NCI-H748 (cell line): ENCODE data around the gene KRT7.

Experiments
- DNase-seq: peaks from one replicate; lab custom pipeline; 2025; ENCODE audit not compliant: unreplicated experiment; lab: John Stamatoyannopoulos, UW

The KRT7 gene

GRCh38 chr12:52232674-52233461, at the start of gene KRT7:
Gene KRT7 (plus strand): TSS chr12:52233243. CDS start chr12:52233297, 54 bp downstream.
- no peak for DNase-seq

DNA sequence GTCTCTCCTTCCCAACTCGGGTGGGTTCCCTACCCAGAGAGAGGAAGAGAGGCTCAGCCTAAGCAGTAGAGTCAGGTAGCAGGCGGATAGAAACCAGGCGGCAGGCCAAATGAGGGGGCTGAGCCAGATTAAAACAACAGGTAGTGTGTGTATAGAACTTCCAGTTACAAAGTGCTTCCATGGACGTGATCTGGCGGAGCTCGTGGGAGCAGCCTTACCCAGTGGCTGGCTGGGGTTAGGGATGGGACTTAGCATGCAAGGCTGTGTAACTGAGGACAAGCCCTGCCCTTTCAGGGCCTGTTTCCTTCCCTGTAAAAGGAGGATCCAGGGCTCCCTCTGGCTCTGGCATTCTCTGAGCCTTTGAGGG, 49.5 kb upstream of the KRT7 start:
- DNase-seq, result no peak

DNA sequence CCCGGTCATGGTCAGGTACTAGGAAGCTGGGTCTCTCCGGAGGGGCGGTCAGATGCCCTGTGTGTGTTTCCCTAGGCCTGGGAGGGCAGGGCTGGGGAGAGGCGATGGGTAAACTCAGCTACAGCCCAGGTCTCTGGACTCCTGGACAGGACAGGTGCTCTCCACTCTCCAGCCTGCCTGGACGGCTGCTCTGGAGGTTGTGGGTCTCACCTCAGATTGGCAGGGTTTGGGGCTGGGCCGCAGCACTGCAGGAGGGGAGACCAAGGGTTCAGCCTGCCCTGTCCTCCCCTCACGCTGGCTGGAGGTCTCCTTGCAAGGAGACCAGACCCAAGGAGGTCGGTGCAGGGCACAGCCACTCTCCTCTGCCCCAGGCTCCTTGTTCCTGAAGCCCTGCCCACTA, 49.1 kb upstream of the KRT7 start:
- no peak for DNase-seq

DNA sequence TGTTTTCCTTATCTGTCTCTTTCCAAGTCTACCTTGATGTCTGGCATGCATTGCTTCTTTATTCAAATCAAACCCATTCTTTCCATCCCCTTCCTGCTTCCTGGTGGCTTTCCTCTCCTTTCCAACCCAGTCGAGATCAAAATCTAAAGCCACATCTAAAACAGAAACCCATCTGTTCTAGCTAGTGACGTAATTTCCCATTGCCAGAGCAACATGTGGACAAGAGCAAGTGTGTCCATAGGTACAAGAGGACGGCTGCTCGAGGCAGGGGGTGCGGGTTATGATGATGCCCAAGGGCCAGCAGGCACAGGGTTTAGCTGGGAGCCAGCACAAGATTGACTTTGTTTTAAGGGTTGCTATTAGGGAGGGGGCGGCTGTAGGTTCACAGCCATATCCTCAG, 48.2 kb upstream of the KRT7 start:
- DNase-seq, result no peak

DNA sequence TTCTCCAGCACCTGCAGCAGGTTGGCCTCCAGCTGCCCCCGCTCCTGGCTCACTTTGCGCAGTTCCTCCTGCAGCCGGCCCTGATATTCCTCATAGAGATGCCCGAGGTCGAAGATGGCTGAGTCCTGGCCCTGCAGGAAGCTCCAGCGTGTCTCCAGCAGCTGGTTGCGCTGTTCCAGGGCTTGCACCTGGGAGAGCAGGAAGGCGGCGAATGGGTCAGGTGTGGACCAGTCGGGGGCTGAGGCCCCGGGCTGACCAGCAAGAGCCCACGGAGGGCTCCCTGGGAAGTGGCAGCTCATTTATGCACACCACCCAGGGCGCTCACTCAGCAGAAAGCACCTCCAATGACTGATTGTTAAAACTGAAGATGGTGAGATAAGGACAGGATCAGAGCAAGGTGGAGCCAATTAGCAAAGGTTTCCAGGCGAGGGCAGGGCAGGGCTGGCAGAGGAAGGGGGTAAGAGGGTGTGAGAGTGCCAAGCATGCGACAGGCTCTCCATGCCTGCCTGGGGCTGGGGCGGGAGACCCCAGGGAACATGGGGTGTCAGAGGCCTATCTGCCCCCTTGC, 47.6 kb upstream of the KRT7 start:
- DNase-seq, result no peak

DNA sequence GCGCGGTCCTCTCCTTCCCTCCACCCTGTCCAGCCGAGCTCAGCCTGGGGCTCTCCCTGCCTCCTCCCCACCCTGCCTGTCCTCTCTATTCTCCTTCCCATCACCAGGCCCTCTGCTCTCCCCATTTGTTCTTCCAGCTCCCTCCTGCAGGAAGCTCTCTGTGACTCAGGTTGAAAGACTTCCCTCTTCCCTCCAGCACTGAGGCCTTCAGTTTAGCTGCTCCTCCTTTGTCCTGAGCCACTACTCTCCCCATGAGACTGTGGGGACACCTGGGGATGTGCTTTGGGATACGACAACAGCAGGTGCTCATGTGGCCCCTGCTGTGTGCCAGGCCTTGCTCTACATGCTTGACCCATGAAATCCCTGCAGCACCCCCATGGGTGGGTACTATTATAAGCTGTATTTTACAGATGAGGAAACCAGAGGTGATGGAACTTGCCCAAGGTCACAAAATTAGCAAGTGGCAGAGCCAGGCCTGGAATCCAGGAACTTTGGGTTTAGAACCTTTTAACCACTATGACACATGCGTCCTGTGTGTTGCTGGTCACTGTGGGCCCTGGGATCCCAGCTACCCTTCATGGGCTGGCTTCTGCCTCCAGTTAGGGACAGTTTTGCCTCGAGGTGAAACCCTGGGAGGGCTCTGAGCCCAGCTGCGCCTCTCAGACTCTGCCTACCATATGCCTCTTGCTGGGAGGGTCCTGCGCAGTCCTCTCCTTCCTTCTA, 46.8 kb upstream of the KRT7 start:
- DNase-seq, result no peak

DNA sequence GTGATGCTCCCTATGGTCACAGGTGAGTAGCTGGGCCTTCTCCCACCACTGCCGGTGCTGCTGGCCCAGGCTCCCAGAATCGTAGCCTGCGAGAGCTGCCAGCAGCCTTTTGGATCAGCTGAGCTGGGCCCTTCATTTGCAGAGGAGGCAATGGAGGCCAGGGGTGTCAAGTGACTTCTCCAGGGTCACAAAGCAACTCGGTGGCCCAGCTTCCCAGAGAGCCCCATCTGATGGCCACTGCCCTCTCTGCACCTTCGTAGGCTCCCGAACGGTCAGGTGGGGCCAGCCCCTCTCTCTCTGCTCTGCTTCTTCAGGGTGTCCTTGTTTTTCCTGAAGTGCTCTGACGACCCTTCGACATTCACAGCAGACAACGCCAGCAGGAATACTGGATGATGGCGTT, 45.8 kb upstream of the KRT7 start:
- DNase-seq, result no peak

DNA sequence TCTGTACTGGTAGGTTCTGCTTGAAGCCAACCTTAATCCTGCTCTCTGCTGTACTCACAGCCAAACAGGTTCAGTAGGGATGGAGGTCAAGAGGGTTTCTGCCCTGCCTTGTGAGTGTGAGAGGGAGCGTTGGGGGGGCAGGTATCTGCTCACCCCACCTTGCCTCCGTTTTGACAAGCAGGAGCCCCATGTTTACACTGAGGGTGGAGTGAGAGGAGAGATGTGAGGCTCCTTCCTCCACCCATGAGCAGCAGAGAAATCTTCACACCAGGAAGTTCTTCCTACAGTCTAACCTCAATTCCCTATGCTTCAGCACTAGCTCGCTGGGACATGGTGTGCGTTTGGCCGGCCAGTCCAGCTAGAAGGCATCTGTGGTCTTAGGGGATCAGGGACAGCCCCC, 45.4 kb upstream of the KRT7 start:
- no peak for DNase-seq

DNA sequence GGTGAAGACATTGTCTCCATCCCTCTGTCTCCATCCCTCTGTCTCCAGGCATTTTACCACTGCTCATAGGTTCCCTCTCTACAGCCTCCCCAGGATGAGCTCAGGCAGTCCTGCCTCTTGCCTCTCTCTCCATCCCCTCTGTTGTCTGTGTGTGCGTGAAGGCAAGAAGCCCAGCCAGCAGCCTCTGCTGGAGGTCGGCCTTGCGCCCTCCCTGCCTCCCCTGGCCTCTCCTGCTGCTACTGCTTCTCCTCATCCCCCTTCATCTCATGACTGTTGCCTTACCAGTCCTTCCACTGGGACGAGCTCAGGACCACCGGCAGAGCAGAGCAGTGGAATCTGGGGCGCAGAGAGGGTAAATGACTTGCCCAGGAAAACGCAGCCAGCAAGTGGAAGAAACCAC, 44.4 kb upstream of the KRT7 start:
- no peak for DNase-seq

DNA sequence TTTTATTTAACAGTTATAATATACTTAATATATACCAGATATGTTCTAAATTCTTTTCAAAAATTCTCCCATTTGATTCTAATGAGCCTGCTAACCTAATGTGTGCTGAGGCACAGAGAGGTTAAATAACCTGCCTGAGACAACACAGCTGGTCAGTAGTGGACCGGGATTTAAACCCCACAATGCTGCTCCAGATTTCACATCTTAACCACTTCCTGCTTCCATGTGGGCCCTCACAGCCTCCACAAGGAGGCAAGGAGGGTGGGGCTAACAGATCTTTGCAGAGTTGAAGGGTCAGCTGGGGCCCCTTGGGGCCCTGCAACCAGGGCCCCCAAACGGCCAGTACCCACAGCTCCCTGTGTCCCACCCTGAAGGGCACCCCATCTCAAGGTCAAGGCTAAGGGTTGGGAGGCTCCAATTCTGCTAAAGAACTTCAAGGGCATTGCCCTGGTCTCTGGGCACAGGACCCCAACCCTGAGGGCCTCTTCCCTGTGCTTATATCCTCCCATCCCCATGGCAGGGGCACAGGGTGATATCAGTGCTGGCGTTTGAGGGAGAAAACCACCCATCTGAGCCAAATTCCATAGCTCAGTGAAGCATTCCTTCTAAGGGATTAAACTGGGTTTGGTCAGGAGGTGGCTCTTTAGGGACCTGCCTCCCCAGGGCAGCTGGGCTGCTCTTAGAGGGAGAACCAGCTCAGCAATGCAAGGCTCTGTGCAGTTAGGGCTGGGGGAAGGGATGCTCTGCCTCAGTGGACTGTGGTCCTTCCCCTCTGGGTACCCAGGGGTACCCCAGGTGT, 43.5 kb upstream of the KRT7 start:
- DNase-seq, result no peak

DNA sequence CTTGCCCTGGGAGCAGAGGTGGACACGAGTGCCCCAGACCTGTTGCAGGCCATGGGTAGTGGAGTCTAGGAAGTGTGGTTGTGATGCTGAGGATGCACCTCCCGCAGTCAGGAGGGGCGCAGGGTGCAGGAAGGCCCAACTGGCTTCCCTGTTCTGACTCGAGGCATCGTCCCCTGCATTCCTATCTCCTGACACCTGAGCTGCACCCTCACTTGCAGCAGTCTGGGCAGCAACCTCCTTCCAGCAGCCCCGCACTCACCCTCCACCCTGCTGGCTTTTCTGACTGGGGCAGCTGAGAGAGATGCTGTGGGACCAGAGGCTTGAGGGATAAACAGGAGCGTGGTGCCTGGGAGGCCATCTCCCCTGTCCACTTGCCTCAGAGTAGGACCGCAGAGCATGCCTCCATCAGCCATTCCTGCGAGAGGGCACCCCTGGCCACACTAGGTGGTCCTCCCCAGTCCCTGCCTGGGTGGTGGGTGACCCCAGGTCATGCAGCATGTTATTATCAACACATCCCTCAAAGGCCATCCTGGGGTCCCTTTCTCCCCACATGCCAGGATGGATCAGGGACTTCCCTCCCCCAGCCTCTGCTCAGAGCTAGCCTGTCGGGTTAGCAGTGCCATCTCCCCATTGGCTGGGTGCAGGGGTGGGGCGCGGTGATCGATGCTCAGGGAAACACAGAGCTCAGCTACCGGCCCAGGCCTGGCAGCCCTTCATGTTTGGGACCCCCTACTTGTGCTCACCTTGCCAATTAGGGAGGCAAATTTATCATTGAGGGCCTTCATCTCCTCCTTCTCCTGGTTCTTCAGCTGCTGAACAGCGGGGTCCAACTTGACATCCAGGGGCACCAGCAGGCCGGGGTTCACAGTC, 41.9 kb upstream of the KRT7 start:
- DNase-seq, result no peak

- peak; percentile 37 for DNase-seq
These were observed 40.9 kb upstream of the KRT7 start, which contains the start of gene KRT80 for GRCh38 chr12:52191841-52192791. Gene KRT80 (minus strand): TSS chr12:52192014. CDS start chr12:52191902, 112 bp downstream.

DNA sequence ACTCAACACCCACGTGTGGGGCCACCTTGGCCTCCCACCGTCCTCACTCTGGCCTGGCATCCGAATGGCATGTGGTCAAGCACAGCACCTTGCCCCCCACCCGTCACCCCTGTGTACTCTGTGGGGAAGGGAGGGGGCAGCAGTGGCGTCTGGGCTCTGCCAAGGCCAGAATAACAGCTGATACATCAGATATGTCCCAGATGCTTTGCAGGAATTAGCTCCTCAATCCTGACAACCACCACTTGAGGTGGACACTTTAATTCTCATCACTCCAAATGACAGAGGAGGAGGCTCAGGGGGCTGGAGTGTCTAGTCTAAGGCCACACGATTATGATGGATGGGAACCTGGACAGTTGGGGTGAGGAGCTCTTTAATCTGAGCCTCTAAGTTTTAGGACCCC, 39.5 kb upstream of the KRT7 start:
- no peak for DNase-seq

- DNase-seq, result no peak
These were observed 39.1 kb upstream of the KRT7 start for GRCh38 chr12:52193991-52194390.

DNA sequence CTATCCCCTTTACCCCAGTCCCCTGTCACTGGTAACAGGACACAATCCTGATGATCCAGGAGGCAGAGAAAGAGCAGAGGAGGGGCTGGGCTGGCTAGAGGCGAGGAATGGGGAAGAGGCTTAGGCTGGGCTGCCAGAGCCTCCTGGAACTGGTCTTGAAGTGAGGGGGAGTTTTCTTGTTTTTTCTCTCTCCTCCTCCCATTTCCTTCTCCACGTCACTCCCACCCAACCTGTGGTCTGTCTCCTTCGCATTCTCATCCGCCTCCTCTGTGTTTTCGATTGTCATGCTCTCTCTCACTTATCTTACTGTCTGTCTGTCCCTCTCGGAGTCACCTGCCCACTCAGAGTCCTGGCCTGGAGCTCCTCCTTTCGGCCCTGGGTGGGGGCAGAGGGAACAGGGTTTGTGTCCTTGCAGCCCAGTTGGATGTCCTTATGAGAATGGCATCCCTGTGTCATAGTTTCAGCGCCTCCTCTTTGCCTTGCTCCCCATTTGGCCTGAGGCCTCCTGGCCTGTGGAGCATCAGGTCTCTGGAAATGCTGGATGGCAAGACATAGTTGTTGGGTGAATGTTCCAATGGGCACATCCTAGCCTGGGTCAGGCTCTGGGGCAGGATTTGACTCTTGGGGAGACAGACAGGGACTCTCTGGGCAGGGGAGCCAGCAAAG, 37.8 kb upstream of the KRT7 start:
- no peak for DNase-seq

- peak; percentile 35 for DNase-seq
These were observed 35.4 kb upstream of the KRT7 start for GRCh38 chr12:52197371-52198231.

DNA sequence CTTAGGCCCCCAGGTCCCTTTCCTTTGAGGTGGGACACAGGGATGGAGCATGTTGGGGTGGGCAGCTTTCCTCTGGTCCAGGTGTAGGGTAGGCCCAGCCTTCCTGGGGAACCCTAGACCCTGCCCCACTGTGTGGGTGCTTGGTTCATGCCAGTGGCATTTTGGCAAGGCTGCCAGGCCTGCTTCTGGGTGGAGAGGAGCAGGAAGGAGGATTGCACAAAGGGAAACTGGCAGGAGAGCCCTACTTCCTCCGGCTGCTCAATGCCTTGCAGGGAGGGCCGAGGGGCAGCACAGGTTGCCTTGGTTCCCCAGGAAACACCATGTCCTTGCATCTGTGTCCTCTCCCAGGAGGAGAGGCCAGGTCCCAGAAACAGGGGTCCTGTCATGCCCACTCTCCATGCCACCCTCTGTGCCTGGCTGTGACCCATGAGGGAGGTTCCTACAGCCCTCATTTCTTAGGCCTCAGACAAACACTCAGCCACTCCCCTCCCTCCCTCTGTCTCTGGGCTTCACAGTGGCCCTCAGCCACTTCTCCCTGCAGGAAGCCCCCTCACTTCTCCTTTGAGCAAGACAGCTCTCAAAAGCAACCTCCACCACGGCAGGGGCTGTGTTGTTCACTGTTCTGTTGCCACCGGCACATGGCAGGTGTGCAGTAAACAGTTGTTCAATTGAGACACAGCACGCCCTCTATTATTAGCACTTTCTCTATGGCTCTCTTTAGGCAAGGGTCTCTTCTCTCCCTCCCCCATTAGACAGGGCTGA, 34.4 kb upstream of the KRT7 start:
- peak; percentile 87 for DNase-seq
